GM12872 (cell line): ENCODE data around the gene PLA2G2D.
A peak's percentile ranks its signal among the peaks of the same experiment; 100 is the strongest.

Source experiments
- TF ChIP-seq, protein P1 (sequence below): IDR thresholded peaks from 3 replicates; pipeline ENCODE4 v1.5.1; 2011; ENCODE audit warnings: low read depth, mild to moderate bottlenecking, low read length, moderate library complexity; ENCODE audit not compliant: insufficient read depth

PLA2G2D gene

GRCh38 chr1:20100632-20101355 lies 18.5 kb downstream of the PLA2G2D start:
- TF ChIP-seq, protein P1, sequence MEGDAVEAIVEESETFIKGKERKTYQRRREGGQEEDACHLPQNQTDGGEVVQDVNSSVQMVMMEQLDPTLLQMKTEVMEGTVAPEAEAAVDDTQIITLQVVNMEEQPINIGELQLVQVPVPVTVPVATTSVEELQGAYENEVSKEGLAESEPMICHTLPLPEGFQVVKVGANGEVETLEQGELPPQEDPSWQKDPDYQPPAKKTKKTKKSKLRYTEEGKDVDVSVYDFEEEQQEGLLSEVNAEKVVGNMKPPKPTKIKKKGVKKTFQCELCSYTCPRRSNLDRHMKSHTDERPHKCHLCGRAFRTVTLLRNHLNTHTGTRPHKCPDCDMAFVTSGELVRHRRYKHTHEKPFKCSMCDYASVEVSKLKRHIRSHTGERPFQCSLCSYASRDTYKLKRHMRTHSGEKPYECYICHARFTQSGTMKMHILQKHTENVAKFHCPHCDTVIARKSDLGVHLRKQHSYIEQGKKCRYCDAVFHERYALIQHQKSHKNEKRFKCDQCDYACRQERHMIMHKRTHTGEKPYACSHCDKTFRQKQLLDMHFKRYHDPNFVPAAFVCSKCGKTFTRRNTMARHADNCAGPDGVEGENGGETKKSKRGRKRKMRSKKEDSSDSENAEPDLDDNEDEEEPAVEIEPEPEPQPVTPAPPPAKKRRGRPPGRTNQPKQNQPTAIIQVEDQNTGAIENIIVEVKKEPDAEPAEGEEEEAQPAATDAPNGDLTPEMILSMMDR = peak; percentile 85

DNA sequence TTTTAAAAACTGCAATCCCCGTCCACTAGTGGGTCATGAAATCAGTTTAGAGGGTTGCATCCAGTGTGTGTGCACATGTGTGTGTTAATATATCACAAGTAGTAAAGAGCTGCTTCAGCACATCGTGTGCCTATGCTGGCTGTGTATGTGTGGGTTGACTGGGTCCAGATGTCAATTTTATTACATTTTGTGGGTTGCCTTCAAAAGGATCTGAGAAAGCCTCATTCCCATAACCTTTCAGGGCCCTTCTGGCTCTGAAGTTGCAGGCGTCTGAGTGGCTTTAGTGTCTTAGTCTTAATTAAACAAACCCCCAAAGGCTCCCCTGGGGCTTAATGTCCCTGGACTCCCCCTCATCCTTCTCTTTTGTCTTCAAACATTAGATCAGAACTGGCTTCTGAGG lies 19.8 kb downstream of the PLA2G2D start:
- TF ChIP-seq, protein P1 = no peak

GRCh38 chr1:20096840-20097447 lies 22.4 kb downstream of the PLA2G2D start:
- TF ChIP-seq, protein P1 = no peak

DNA sequence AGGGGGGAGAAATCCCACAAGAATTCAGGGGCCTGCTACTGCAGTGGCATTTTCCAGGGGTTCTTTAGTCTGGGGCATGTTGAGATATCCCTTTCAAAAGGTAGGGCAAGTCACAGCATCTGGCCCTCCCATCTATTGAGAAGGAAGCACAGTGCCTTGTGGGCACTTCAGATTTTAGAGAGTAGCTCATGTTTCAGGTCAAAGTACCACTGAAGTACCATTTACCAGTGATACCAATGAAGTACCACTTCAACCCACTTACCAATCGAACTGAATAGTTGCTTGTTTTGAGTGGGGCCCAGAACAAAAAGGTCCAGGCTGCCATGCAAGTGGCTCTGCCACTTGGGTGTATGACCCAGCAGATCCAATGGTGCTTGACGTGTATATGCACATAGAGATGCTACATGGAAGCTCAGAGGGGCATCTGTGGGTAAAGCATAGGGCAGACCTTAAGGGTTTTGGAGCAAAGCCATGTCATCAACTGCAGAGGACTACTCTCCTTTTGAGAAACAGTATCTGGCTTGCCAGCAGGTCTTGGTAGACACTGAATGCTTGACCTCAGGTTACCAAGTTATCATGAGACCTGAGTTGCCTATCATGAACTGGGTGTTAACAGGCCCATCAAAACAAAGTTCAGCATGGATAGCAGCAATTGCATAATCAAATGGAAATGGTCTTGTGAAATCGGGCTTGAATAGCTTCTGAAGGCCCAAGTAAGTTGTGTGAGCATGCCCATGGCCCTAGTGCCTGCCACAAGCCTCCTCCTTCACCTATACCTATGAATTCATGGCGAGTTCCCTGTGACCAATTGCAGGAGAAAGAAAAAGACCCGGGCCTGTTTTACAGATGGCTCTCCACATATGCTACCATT lies 23.5 kb downstream of the PLA2G2D start:
- TF ChIP-seq, protein P1 = no peak

- TF ChIP-seq, protein P1 = no peak
Observed at GRCh38 chr1:20093940-20094391, 25.4 kb downstream of the PLA2G2D start.

DNA sequence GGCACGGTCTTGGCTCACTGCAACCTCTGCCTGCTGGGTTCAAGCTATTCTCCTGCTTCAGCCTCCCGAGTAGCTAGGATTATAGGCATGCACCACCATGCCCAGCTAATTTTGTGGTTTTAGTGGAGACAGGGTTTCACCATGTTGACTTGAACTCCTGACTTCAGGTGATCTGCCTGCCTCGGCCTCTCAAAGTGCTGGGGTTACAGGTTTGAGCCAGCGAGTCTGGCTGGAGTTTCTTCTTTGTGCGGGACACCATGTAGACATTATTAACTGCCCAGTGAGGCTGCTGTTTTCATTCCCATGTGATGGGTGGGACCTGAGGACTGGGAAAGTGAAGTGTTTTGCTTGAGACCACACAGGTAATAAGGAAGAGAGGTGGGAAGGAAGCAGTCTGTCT lies 26.0 kb downstream of the PLA2G2D start:
- TF ChIP-seq, protein P1 = no peak

DNA sequence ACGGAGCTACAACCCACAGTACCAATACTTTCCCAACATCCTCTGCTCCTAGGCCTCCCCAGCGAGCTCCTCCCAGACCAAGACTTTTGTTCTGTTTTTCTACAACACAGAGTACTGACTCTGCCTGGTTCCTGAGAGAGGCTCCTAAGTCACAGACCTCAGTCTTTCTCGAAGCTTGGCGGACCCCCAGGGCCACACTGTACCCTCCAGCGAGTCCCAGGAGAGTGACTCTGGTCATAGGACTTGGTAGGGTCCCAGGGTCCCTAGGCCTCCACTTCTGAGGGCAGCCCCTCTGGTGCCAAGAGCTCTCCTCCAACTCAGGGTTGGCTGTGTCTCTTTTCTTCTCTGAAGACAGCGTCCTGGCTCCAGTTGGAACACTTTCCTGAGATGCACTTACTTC lies 28.7 kb downstream of the PLA2G2D start:
- TF ChIP-seq, protein P1 = no peak
